HG02623 (cell line): ENCODE results near the gene VAMP8.
"Not testable (repeated sequence)": the region's sequence is repeated elsewhere in the genome, so short reads cannot be mapped to it uniquely, and the experiment has no call there.

ENCODE experiments used
- ATAC-seq: cut with Tn5 transposase; IDR thresholded peaks from one replicate; pipeline ENCODE4 v1.9.1; 2021; ENCODE audit warnings: moderate library complexity; ENCODE audit not compliant: unreplicated experiment

The VAMP8 gene

GRCh38 chr2:85579266-85579935, 2.0 kb downstream of the VAMP8 start:
- ATAC-seq, result no peak

DNA sequence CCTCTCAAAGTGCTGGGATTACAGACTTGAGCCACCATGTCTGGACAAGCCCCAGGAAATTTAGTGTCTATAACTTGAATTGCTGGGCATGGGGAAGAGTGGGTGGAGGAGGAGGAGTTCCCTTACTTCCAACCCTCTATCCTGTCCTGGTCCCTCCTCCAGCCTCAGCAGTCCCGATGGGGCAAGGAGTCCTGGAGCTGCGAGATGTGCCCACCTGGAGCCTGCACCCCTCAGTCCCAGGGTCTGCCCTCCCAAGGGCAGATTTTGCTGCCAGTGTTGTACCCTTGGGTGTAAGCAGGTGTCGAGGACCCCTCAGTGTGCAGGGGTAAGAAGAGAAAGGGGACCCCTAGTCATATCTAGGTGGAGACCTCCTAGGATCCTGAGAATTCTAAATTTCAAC, 2.8 kb downstream of the VAMP8 start:
- no peak for ATAC-seq

GRCh38 chr2:85582492-85582891, 5.1 kb downstream of the VAMP8 start:
- ATAC-seq, result no peak

GRCh38 chr2:85583667-85584353, 6.4 kb downstream of the VAMP8 start:
- ATAC-seq, result peak; percentile 51

DNA sequence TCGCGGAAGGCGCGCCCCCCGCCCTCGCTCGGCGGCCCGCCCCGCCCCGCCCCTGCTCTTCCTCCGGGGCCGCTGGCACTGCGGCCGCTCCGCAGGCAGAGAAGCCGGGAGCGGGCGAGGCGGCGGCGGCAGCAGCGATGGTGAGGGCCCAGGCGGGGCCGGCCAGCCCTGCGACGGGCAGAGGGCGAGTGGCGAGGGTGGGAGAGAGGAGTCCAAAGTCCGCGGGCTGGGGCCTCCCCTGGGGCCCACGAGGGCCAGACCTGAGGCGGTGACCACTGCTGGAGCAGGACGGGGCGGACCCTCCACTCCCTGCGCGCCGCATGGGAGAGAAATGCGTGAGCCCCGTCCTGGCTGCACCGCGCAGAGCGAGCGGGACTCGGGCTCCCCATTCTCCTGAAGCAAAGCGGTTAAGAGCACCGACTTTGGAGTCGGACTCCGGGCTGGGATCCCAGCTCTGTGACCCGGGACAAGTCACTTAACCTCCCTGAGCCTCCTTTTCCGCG, 7.0 kb downstream of the VAMP8 start, which contains the start of gene VAMP5:
Gene VAMP5 (plus strand): TSS at position 78 of the 503 bp plus-strand sequence. CDS start 60 bp downstream, at position 138.
- peak; percentile 29 for ATAC-seq

GRCh38 chr2:85584857-85585780, 7.7 kb downstream of the VAMP8 start:
- ATAC-seq, result peak; percentile 45

DNA sequence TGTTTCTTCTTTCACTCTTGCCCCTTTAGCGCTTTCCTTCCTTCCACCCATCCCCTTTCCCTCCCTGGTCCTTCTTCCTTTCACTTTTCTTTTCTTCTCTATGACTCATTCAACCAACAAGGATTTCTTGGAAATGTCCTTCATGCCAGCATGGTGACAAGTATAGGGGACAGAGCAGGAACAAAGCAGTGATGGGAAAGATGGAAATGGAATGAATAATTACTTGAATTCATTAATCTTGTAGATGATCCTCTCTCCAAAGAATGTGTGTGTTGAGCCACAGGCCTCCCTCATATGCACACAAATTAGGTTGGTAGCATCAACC, 8.4 kb downstream of the VAMP8 start:
- ATAC-seq, result no peak

- no peak for ATAC-seq
Observed at GRCh38 chr2:85588236-85588635, 10.8 kb downstream of the VAMP8 start.

GRCh38 chr2:85588645-85589044, 11.3 kb downstream of the VAMP8 start:
- no peak for ATAC-seq

- ATAC-seq, result no peak
Observed at GRCh38 chr2:85589181-85589580, 11.8 kb downstream of the VAMP8 start.

DNA sequence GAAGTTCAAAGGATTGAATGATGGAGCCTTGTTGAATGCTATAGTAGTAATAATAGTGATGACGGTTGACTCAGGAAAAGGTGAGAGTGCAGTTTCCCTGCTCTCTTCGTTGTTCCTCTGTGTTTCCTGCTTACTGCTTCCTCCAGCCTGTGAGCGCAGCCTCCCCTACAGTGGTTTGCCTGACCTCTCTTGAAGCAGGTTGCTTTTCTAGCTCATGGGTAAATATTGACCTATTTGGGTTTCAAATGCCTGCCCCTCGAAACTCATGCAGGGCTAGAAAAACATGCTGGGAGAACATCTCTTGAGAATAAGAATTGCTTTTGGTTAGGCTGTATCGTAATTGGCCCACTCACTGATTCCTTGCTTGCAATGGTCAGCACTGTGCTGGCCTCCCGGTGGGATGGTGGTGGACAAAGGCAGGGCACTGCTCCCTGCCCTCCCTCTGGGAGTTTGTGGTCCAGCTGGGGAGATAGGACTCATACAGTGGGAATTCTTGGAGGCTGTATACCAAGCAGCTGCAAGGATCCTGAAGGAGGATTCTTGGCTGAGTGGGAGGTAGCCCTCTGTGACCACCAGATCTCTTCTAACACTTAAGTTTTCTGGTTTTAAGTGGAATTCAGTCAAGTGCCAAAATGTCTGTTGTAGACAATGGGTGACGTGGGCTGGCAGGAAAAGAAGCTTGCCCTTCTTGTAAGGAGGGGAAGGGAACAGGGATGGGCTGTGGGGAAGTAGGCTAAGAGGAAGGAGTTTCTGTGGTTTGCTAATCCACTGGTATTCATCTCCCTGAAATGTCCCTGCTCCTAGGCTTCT, 12.8 kb downstream of the VAMP8 start:
- no peak for ATAC-seq

DNA sequence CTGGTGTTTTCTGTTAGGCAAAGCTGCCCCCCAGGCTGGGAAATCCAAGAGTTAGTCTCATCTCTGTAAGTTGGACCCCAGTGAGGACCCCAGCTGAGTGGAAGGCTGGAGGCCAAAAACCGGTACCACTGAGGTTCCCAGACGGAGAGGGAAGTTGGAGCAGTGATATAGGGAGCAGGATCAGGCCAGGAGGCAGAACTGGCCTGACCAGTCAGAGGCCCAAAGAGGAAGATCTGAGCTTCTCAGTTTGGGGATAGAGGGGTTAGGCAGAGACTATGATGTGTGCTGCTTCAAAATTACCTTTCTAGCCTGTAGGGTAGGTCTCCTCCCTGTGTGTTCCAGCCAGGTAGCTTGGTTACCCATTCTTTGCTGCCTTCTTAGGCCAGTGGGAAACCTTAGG, 13.6 kb downstream of the VAMP8 start:
- no peak for ATAC-seq

- ATAC-seq, result no peak
Observed at GRCh38 chr2:85591563-85591962, 14.2 kb downstream of the VAMP8 start.

- ATAC-seq, result not testable (repeated sequence)
Observed at GRCh38 chr2:85592299-85592698, 14.9 kb downstream of the VAMP8 start.

DNA sequence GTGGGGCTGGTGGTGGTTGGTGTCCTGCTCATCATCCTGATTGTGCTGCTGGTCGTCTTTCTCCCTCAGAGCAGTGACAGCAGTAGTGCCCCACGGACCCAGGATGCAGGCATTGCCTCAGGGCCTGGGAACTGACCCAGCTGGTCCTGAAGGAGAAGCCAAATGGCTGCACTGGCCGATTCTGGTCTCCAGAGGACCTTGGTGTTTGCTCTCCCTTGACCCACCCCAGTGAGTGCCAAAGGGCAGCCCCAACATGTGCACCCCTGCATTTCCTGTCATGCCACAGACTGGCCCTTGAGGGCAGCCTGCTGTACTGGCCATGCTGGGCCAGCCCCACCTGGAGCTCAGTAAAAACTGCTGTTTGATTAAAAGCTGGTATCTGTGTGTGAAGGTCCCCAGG, 15.6 kb downstream of the VAMP8 start:
- no peak for ATAC-seq

DNA sequence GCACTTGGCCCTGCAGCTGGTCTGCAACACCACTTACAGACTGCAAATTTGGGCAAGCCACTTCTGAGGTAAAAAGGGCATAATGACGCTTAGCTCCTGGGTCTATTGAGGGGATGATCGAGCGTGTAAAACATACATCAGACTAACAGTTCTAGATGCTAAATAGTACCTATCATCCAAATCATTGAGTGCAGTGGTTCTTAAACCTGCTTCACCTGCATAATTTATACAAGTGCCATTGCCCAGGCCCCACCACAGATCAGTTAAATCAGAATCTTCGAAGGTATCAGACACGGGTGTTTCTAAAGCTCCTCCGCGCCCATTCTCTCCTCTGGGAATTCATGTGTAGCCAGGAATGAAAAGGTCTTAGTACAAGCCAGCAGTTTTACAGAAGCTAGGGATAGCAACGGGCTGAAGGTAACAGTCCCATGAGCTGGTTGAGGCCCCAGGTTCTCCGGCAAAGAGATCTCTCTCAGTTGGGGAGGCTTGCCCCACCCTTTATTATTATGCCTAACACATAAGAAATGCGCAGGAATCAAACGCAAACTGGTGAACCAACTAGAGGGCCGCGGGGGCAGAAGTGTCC, 17.4 kb downstream of the VAMP8 start:
- no peak for ATAC-seq

- peak; percentile 98 for ATAC-seq
Observed at GRCh38 chr2:85595301-85596025, 18.1 kb downstream of the VAMP8 start, which contains the start of gene RNF181. RNF181 (plus strand) TSS chr2:85595745; CDS start chr2:85595764, 19 bp downstream.

DNA sequence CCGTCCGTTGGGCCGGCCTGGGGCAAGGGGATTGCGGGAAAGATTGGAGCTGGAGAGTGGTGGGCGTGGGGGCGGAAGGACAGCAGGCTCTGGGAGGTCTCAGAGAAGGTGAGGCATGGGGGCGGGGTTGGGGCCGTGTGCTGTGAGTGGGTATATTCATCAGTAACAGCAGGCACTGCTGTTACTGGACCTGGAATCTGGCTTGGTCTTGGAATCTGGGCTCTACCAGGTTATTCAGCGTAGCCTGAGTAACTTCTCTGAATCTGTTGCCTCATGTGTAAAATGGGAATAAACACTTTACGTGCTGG, 18.6 kb downstream of the VAMP8 start:
- ATAC-seq, result no peak

- no peak for ATAC-seq
Observed at GRCh38 chr2:85596486-85597143, 19.2 kb downstream of the VAMP8 start.
